Stimulated activated naive CD4-positive, alpha-beta T cell treated with Interleukin-2 at 50 U/mL for 16 hours (primary cell): ENCODE results near the gene LRRC4C.

Source experiments
- DNase-seq: peaks from one replicate; lab custom pipeline; 2025; lab: John Stamatoyannopoulos, UW

The LRRC4C gene

DNA sequence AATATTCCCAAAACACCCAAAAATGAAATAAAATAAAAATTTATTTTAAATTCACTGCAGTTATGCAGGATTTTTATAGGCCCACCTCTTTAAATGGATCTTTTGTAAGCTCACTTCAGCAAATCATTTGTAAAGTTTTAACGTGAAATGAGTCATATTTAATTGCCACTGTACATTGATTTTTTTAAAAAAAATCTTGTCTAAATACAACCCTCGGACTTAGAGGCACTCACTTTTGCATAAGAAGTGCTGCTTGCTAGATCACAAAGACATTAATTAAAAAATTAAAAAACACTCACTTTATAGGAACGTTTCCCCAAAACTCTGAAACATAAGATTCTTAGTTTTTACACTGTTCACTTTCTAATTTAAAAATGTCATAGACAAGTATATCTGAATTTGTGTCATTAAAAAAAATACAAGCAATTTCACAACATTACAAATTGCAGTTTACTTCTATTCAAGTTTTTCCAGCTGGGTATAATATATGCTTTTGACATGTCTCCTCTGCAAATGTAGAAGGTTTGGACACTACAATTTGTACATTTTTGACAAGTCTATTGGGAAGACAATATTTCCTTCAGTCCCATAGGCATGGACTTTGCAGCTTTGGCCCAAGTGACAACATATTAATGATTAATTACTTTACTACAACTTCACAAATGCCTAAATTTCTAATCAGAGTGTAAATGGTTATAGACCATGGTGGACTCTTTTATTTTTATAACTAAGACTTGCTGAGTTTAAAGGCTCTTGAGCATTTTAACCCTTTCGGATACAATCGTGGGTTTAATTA is 1088.4 kb downstream of the LRRC4C start:
- DNase-seq, result no peak

DNA sequence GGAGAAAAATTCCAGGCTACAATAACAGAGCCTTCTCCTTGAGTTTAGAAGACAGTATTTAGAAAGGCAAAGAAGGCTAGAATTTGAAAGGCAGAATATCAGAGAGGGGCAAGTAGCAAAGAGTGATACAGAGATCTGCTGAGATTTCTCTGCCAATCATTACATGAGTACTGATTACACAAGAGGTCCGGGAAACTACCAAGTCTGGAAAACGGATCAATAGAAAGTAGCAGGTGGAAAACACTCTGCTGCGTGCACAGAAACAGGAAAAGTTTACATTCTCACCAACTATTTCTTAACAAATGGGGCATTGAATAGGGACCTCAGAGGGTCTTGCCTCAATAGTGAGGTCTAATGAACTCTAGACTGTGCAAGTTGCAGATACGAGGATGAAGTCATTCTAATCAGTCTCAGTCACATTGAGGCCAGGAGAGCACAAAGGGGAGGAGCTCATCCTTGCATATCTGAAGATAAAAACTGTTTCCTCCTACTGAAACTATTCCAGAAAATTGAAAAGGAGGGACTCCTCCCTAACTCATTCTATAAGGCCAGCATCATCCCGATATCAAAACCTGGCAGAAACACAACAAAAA is 1099.2 kb downstream of the LRRC4C start:
- DNase-seq, result no peak

DNA sequence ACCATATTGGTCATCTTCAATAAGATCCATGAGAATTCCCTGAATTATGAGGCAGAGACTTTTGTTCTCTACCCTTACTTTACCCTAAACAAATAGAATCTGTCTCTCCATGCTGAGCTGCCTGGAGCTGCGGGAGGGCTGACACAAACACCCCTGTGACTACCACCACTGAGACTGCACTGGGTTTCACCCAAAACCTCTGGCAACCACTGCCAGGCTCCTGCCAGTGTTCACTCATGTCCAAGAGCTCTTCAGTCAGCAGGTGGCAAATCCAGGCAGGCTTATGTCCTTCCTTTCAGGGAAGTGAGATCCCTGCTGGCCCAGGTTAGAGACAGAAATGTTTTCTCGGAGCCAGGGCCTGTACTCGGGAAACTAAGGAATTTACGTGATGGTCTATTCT is 1105.3 kb downstream of the LRRC4C start:
- DNase-seq, result no peak

DNA sequence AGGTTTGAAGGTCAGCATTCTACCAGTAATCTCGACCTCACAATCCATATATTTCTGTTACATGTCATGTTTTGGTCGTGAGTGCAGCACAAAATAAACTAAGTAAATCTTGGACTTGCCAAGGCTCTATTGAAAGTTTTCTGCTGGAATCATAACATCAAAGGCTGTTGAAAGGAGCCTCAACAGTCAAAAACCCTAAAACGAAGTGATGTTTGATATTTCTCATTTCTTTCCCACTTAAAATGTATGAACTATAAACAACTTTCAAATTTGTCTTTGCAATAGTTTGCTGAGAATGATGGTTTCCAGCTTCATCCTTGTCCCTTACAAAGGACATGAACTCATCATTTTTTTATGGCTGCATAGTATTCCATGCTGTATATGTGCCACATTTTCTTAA is 1118.5 kb downstream of the LRRC4C start:
- DNase-seq, result no peak

DNA sequence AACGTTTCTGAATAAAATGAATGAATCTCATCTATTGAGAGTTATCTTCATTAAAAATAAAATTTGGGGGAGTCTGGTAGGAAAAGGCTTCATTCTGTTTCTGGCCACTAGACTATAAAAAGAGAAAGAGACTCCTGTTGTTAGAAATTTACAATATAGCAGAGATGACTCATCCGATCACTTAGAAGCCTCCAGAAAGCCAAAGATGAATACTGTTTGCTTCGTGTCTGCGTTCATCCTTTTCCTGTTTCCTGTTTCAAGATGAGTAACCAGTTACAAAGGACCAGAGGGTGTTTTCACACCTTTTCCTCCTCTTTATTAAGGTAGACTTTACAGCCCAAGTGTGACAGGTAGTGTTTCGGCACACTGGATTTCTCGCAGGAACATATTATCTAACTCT is 1120.7 kb downstream of the LRRC4C start:
- no peak for DNase-seq

DNA sequence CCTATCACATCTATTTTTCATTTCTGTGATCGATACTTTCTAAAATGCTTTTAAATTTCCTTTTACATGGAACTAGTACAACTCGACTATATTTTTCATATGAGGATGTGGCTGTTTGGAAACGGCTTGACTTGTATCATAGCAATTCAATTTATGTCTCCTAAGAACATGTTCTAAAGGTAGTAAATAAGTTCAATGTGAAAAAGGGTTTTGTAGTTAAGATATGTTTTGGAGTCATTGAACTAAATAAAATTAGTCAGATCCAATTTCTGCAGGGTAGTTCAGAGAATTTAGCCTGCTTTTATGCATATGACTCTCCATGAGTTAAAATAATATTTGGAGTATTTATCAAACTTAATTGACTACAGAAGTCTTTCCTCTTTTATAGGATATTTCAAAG is 1121.4 kb downstream of the LRRC4C start:
- no peak for DNase-seq

DNA sequence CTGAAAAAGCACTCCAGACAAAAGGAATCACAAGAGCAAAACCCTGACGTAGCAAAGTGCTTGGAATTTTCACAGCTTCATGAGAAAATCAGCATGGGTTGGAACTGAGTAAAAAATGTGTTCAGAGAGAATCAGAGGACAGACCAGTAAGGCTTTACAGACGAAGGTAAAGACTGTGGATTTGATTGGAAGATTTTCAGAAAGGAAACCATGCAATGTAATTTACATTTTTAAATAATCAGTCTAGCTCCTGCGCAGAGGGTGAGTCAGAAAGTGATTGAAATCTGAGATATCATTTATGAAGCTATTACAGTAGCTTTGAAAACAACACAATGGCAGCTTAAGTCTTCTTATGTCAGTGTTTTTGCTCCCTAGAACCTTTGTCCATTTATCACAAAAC is 1122.3 kb downstream of the LRRC4C start:
- DNase-seq, result no peak

DNA sequence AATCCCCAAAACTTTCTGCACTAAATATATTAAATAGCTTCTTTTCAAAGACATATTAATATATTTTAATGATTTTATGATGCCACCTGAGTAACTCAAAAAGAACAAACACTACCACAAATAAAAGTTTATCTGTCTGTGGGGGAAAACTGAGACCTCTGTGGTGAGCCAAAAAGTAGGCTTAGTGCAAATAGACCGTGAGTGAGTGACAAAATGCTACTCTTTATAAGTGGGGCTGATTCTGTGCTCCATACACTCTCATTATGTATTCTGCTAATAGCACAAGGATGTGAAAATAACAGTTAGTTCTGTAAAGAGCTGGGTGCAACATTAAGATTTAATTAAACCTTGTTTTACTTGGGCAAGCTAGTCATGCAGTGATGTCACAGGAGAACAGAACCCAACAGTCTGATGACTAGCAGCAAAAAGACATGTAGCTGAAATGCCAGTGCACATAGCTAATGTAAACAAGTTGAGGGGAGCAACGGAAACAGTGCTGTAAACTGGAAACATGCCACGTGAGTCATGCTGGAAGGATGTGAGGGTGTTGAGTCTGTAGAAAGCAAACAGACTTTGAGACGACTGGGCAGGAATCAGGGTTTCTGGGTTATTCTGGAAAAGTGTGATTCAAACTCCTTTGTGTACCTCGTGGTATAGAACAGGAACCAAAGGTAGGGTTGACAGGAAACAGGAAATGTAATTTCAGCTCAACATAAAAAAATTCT is 1130.4 kb downstream of the LRRC4C start:
- DNase-seq, result no peak

DNA sequence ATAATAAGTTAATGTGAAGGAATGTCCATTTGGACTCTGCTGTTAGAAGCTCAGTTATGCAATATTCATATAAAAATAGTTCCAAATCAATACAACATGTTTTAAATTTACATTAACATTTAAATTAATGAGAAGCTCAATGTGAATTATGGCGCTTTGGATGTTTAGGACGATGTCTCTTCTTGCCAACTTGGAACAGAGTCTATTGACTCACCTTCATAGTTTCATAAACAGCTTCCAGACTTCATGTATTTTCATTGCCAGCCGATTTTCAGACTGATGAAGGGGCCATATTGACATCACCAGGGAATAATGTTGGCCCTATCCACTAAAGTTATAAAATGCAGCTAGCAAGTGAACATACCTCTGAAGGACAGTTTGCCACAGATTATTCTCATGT is 1136.2 kb downstream of the LRRC4C start:
- no peak for DNase-seq

DNA sequence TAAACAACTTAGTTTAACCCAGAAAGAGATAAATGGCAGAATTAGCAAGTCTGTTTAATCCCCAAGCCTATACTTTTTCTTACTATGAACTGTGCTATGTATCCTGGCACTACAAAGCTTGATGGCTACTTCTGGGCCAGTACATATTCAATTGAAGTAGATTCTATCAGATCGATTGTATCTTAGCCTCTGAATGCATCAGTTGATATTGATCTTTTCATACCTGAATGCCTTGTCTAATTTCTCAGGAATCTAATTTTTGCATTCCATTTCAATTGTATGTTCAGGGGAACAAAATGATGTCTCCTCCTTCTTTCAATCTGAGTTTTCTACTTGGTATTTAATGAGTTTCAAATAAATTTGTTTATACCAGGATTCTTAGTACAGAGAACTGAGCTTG is 1137.9 kb downstream of the LRRC4C start:
- no peak for DNase-seq

DNA sequence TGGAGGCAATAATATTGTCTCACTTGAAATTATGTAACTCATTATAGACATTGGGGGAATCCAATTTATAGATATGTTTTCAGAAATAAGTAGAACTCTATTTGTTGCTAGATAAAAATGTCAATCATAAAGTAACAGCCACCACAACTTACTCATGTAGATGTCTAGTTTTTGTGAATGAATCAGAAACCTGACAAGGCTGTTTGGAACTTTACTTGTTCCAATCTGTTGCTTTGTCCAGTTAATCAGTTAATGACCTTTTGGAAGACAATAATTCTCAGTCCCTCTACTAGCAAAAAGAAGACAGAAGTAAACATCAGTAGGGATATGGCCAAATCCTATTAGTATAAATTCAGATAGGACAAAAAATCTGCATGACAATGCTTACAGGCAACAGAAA is 1143.3 kb downstream of the LRRC4C start:
- DNase-seq, result no peak

DNA sequence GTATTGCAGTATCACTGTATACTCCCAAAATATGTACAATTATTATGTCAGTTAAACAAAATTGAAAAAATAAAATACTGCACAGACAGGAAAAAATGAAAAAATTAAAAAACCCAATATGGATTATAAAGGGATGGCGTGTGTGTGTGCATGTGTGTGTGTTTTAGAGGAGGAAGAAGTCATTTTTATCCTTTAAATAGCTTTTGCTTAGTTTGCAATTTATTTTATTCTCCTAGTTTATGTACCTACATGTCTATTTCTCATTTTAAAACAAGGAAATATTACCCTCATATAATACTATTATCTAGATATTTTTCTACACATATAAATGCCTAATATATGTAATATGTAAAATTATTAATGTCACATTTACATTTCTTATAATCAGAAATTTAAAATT is 1144.3 kb downstream of the LRRC4C start:
- DNase-seq, result no peak

DNA sequence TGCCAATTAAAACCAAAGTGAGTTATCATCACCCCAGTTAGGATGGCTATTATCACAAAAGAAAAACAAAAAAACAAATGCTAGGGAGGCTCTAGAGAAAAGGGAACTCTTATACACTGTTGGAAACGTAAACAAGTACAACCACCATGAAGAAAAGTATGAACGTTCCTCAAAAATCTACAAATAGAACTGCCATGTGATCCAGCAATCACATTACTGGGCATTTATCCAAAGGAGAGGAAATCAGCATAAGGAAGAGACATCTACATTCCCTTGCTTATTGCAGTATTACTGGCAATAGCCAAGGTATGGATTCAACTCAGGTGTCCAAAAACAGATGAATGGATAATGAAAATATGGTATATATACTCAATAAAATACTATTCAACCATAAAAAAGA is 1145.1 kb downstream of the LRRC4C start:
- DNase-seq, result no peak

DNA sequence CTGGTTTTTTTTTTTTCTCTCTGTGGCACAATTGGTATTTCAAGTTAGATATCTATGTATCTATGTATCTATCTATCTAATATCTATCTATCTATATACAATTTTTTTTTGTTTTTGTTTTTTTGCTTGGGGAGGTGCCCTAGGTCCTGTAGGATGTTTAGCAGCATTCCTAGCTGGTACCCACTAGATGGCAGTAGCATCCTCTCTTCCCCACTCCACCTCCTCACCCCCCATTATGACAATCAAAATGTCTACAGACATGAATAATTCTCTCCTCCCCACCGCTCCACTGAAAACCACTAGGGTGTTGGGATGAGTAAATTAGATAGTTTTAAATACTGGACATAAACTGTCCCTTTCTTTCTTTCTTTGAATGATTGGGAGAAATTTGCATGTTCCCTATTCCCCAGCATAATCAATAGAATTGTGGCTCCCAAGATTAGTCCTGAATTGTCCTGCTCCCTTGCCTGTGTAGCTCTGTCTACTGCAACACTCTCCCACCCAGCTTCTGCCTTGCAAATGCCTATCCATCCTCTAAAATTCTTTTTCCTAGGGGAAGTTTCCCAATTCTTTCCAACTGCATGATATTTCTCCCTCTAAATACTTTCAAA is 1152.4 kb downstream of the LRRC4C start:
- no peak for DNase-seq

DNA sequence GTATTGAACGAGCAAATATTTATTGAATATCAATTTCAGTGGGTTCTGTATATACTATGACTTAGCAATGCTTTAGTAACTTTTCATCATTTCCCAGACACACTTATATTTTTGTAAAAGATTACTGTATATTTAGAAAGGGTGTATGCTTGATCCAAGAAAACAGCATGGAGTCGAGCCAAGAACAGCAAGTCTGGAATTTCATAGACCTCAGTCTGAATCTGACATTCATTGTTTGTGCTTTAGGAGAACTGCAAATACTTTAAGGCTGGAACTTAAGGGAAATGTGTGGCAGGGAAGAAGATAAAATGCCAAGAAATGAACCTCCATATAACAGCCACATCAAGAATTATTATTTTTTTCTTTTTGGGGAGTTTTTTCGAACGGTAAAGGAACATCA is 1156.8 kb downstream of the LRRC4C start:
- no peak for DNase-seq

DNA sequence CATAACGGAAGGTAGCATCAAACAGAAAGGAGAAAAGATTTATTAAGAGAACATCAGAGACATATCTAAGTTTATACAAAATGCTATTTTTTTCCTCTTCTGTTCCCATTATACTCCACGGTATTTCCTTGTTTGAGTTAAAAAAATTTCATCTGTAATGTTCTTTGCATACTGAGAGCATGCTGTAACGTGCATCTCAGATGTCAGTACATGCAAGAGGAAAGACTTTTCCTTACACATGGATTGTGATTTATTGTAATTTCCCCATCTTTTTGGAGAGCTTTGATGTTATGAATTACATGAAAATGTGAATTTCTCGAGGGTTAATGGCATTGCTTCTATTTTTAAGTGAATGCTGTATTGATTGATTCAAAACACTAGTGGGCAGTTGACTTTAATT is 1164.0 kb downstream of the LRRC4C start:
- DNase-seq, result no peak

DNA sequence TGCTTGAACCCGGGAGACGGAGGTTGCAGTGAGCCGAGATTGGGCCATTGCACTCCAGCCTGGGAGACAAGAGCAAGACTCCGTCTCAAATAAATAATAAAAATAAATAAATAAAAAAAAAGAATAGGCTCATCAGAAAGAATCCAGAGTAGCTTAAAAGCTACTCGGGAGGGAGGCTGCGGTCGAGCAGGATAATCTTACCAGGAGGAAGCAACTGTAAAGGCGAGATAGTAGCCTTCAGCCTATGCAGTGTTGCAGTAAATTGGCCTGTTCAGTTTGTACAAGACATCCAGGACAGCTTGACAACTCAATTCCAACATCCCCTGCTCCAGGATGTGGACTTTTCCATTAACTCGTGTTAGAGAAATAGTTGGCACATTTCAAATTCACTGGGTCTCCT is 1164.7 kb downstream of the LRRC4C start:
- DNase-seq, result no peak

DNA sequence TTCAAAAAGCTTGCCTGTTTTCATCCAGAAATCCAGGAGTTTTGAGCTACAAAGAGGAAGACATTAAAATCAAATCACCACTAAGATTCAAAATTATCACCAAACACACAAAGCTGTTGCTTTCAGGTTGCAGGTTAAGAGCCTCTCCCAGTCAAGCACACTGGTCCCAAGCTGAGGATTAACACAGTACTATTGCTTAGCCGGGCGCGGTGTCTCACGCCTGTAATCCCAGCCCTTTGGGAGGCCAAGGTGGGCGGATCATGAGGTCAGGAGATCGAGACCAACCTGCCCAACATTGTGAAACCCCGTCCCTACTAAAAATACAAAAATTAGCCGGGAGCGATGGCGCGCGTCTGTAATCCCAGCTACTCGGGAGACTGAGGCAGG is 1165.1 kb downstream of the LRRC4C start:
- no peak for DNase-seq

DNA sequence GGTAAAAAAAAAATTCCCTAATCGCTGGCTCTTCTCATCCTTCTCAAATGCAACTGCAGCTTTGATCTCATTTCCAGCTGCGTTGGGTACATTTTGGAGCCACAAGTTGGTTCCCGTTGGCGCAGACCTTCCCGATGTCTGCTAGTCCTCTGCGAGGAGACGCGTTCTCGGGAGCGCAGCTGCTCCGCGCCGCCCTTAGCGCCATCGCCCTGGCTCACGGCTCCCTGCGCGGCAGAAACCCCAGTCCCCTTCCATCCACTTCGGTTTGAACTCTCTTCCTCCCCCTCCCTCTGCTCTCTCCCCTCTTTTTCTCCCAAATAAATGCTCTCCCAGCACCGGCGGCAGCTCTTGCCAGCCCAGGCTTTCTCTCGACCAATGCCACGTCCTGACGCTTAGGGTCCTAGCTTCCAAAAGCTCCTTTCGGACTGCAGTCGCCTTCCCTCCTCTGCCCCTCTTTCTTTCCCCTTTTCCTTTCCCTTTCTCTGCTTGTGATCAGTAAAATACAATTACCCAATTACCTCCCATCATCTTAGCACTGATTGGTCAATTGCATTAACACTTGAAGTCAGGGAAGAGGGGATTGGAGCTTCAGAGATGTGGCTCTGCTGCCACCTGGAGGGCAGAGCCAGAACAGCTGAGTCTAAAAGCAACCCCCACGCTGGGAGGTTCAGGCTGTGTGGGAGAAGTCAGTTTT is 1165.7 kb downstream of the LRRC4C start:
- DNase-seq, result no peak

DNA sequence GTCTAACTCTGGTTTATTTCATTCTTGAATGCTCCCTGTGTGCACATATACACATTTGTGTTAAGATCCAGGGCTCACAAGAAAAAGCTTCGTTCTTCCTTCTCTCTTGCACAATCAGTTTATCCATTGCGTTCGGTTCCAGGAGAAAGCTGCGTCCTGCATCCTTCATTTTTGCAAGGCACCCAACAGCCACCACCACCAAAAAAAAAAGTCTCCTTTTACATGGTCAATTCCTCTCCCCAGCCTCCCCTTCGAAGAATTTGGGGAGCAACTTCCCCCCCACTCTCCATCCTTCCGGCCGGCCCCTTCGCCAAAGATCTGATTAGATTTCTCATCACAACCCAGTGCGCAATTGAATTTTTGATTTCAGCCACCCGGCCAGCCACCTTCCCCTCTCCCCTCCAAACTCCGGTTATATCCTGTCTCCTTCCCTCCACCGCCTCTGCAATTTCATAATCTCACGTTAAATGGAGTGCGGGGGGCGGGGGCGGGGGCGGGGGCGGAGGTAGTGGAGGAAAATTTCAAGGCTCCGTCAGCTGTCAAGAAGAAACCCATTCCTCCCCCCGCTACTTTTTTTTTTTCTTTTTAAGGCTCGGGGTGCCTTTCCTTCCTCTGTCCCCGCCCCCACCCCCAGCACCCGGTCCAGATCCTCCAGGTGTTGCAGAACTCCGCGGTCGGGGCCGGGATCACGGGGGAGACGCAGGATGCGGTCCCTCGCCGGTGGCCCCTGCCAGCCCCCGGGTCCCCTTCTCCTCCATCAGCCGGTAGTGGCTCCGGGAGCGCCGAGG is 1166.5 kb downstream of the LRRC4C start:
- no peak for DNase-seq

DNA sequence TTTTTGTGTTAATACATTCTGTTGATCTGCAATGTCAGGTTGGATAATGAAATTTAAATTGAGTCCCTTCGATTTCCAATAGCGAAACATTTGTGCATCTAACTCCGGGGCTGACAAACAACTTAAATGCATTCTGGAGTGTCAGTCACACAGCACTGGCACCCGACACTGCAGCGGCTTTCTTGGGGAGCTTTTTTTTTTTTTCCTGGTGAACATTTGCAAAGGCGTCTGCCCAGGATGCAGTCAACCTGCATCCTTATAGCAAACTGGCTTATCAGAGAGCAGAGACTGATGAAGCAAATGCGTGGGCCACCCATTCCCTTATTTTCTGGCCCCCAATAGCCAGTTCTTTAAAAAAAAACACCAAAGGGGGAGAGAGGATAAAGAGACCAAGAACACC is 1167.7 kb downstream of the LRRC4C start:
- DNase-seq, result no peak

DNA sequence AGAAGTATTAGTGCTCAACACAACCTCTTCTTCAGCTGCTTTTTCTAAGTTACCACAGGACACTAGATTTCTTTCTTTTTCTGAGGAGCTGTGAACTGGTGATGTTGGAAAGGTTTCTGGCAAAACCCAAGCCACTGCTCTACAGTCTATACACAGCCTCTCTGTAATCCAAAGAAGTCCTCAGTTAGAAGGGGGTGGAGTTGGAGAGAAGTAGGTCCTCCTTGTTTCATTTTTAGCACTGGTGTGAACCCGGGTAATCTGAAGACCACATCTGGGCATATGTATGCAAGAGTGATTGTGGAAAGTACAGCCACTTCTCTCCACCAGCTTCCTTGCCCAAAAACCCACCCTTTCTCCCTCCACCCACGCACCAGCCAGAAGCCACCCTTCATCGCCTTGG is 1168.1 kb downstream of the LRRC4C start:
- no peak for DNase-seq
